HEK293 (cell line): Measurements from ENCODE around the gene TRAF3.

Experiments used
- CTCF ChIA-PET: fragments of 350-600 bp; formaldehyde crosslinking; extraction: SDS; loops from one replicate; lab custom pipeline; 2021; ENCODE audit warnings: antibody characterized with exemption; lab: Yijun Ruan, JAX
- POLR2A ChIA-PET: fragments of 300-600 bp; formaldehyde crosslinking; extraction: SDS; loops from one replicate; lab custom pipeline; 2020; ENCODE audit warnings: antibody characterized with exemption, inconsistent platforms; lab: Yijun Ruan, JAX
- H3K27ac ChIP-seq: fragments of 200-500 bp; sonication (Bioruptor generic); 2 replicates; pipeline ENCODE4 v1.5.1; 2014; ENCODE audit warnings: low read depth, low read length, control low read depth, inconsistent platforms; ENCODE audit errors: extremely low read depth
- H3K36me3 ChIP-seq, 2 experiments: fragments of 200-500 bp in 1 of 2; sonication (Bioruptor generic) in 1 of 2; 1 replicate in 1 of 2; 2 replicates in 1 of 2; pipeline ENCODE4 v1.5.1; 2014 to 2017; ENCODE audit warnings: inconsistent platforms in 2 of 2, low read length in 2 of 2; ENCODE audit not compliant: control insufficient read depth in 2 of 2, insufficient read depth in 1 of 2
- H3K4me1 ChIP-seq: fragments of 200-500 bp; sonication (Bioruptor generic); 2 replicates; pipeline ENCODE4 v1.5.1; 2014; ENCODE audit warnings: mild to moderate bottlenecking, low read length, inconsistent platforms; ENCODE audit not compliant: control insufficient read depth, insufficient read depth
- H3K4me3 ChIP-seq: 2 replicates; pipeline ENCODE4 v1.5.1; 2011; ENCODE audit warnings: low read depth, mild to moderate bottlenecking, control low read depth, low read length, moderate library complexity
- H3K9me3 ChIP-seq: fragments of 200-500 bp; sonication (Bioruptor generic); 2 replicates; pipeline ENCODE4 v1.5.1; 2014; ENCODE audit warnings: low read depth, low read length, inconsistent platforms; ENCODE audit not compliant: control insufficient read depth, insufficient read depth
- CTCF ChIP-seq: fragments of 450-650 bp; formaldehyde crosslinking; IDR thresholded peaks from 2 replicates; pipeline ENCODE4 v1.5.1; 2016; ENCODE audit warnings: missing biosample characterization, missing genetic modification characterization
- KLF10 ChIP-seq: fragments of 450-650 bp; IDR thresholded peaks from 2 replicates; pipeline ENCODE4 v1.5.1; 2018; ENCODE audit warnings: missing biosample characterization, mild to moderate bottlenecking, missing genetic modification characterization
- PRDM1 ChIP-seq: fragments of 450-650 bp; formaldehyde crosslinking; IDR thresholded peaks from 2 replicates; pipeline ENCODE4; 2016; ENCODE audit warnings: missing biosample characterization, missing genetic modification characterization
- REST ChIP-seq: fragments of 450-650 bp; formaldehyde crosslinking; IDR thresholded peaks from 2 replicates; pipeline ENCODE4 v1.5.1; 2016; ENCODE audit warnings: missing biosample characterization, missing genetic modification characterization
- SETDB1 ChIP-seq: IDR thresholded peaks from one replicate; pipeline ENCODE4 v1.6.1; 2017; ENCODE audit warnings: mild to moderate bottlenecking, low read length, moderate library complexity, mixed read lengths; ENCODE audit not compliant: insufficient read length
- YY2 ChIP-seq: fragments of 450-650 bp; formaldehyde crosslinking; IDR thresholded peaks from 2 replicates; pipeline ENCODE4 v1.5.1; 2016; ENCODE audit warnings: missing biosample characterization, missing genetic modification characterization
- ZBTB26 ChIP-seq: fragments of 450-650 bp; formaldehyde crosslinking; optimal IDR thresholded peaks from 2 replicates; pipeline ENCODE3; 2016; ENCODE audit warnings: missing biosample characterization, mild to moderate bottlenecking, missing genetic modification characterization
- ZBTB44 ChIP-seq: fragments of 450-650 bp; IDR thresholded peaks from 2 replicates; pipeline ENCODE4 v1.5.1; 2018; ENCODE audit warnings: missing biosample characterization, mild to moderate bottlenecking, missing genetic modification characterization
- ZEB2 ChIP-seq: fragments of 450-650 bp; formaldehyde crosslinking; IDR thresholded peaks from 2 replicates; pipeline ENCODE4 v1.5.1; 2016; ENCODE audit warnings: missing biosample characterization, missing genetic modification characterization
- ZNF133 ChIP-seq: fragments of 450-650 bp; formaldehyde crosslinking; IDR thresholded peaks from 2 replicates; pipeline ENCODE4 v1.5.1; 2016; ENCODE audit warnings: missing biosample characterization, missing genetic modification characterization
- ZNF138 ChIP-seq: fragments of 450-650 bp; formaldehyde crosslinking; IDR thresholded peaks from 2 replicates; pipeline ENCODE4 v1.5.1; 2016; ENCODE audit warnings: missing biosample characterization, missing genetic modification characterization, borderline replicate concordance
- ZNF140 ChIP-seq: fragments of 450-650 bp; formaldehyde crosslinking; IDR thresholded peaks from 2 replicates; pipeline ENCODE4 v1.5.1; 2016; ENCODE audit warnings: missing biosample characterization, missing genetic modification characterization
- ZNF18 ChIP-seq: fragments of 450-650 bp; formaldehyde crosslinking; IDR thresholded peaks from 2 replicates; pipeline ENCODE4 v1.5.1; 2016; ENCODE audit warnings: missing biosample characterization, missing genetic modification characterization
- ZNF274 ChIP-seq, 2 experiments: fragments of 200-500 bp in 1 of 2; fragments of 450-650 bp in 1 of 2; sonication (Bioruptor generic) in 1 of 2; formaldehyde crosslinking in 1 of 2; IDR thresholded peaks; 2 replicates each; pipeline versions ENCODE4 v1.5.1 to v1.6.1; 2014 to 2016; ENCODE audit warnings: borderline replicate concordance in 1 of 2, inconsistent platforms in 1 of 2, low read length in 1 of 2, missing biosample characterization in 1 of 2, missing genetic modification characterization in 1 of 2
- ZNF350 ChIP-seq: fragments of 450-650 bp; formaldehyde crosslinking; IDR thresholded peaks from 2 replicates; pipeline ENCODE4 v1.5.0; 2017; ENCODE audit warnings: missing biosample characterization, mild to moderate bottlenecking, missing genetic modification characterization
- ZNF529 ChIP-seq: fragments of 450-650 bp; formaldehyde crosslinking; IDR thresholded peaks from 2 replicates; pipeline ENCODE4 v1.5.1; 2017; ENCODE audit warnings: missing genetic modification characterization, missing biosample characterization; ENCODE audit not compliant: insufficient replicate concordance
- ZNF549 ChIP-seq: fragments of 450-650 bp; IDR thresholded peaks from 2 replicates; pipeline ENCODE4 v1.5.1; 2018; ENCODE audit warnings: missing biosample characterization, missing genetic modification characterization, mild to moderate bottlenecking, inconsistent platforms, moderate library complexity
- ZNF692 ChIP-seq: fragments of 450-650 bp; formaldehyde crosslinking; IDR thresholded peaks from 2 replicates; pipeline ENCODE4 v1.5.1; 2016; ENCODE audit warnings: missing biosample characterization, missing genetic modification characterization
- ZNF776 ChIP-seq: fragments of 450-650 bp; formaldehyde crosslinking; IDR thresholded peaks from 2 replicates; pipeline ENCODE4 v1.5.0; 2017; ENCODE audit warnings: missing biosample characterization, missing genetic modification characterization, borderline replicate concordance

TRAF3 gene

GRCh38 chr14:102915292-102916110 lies 138.3 kb downstream of the TRAF3 start:
- Histone ChIP-seq H3K4me3 (no peak overlapping the region), H3K9me3 (no peaks in the 10 kb centered on the region), H3K36me3 (peaks cover 0 to 4% of the 10 kb centered on the region in 2 experiments; a peak in 1 of 3 replicates), H3K4me1 (no peaks in the 10 kb centered on the region), H3K27ac (no peak overlapping the region)
- POLR2A ChIA-PET = no interaction called here
- CTCF ChIA-PET = interaction anchor here (0.6 to 1.2 kb wide), 2 partner anchors 221 to 470 kb away, joined by 4 to 12 read pairs; no protein-coding TSS in a partner anchor
- TF ChIP-seq PRDM1 (tag by site-specific recombination) = no peak
- no peak for TF ChIP-seq YY2 (tag by site-specific recombination)
- TF ChIP-seq ZNF549 (tag by site-specific recombination) = no peak
- TF ChIP-seq ZEB2 (tag by site-specific recombination) = no peak
- TF ChIP-seq ZNF133 (tag by site-specific recombination) = no peak
- no peak for TF ChIP-seq ZNF529
- no peak for TF ChIP-seq CTCF (tag by site-specific recombination)
- TF ChIP-seq ZBTB26 (tag by site-specific recombination) = no peak
- TF ChIP-seq ZNF776 (tag by site-specific recombination) = no peak
- TF ChIP-seq ZNF140 (tag by site-specific recombination) = no peak
- TF ChIP-seq ZNF692 = no peak
- no peak for TF ChIP-seq ZBTB44 (tag by site-specific recombination)
- no peak for TF ChIP-seq ZNF350 (tag by site-specific recombination)
- no peak for TF ChIP-seq ZNF138 (tag by site-specific recombination)
- TF ChIP-seq KLF10 (tag by site-specific recombination) = no peak

GRCh38 chr14:102916347-102917055 lies 139.3 kb downstream of the TRAF3 start:
- Histone ChIP-seq H3K9me3 (no peaks in the 10 kb centered on the region), H3K36me3 (peaks cover 0 to 4% of the 10 kb centered on the region in 2 experiments; a peak in 1 of 3 replicates), H3K4me1 (no peaks in the 10 kb centered on the region), H3K4me3 (no peak overlapping the region), H3K27ac (no peak overlapping the region)
- ChIA-PET POLR2A (no interaction called here), CTCF (interaction anchor here (0.6 to 3.2 kb wide), 3 partner anchors 194 to 471 kb away, joined by 4 to 21 read pairs (median 5); no protein-coding TSS in a partner anchor)
- TF ChIP-seq ZNF18 (no peak), ZNF274 (IDR thresholded peaks at IDR 0.05; ENCODE audit: low read length) (no peak), ZNF274 (tag by site-specific recombination; IDR thresholded peaks at IDR 0.05; ENCODE audit: borderline replicate concordance) (no peak), SETDB1 (no peak), REST (no peak)
